Endodermal cell (in vitro differentiated cells): ENCODE measurements around the gene MDFIC. TPM values are rescaled to one million over a fixed set of nuclear protein-coding genes. Genes with fewer than 3 reads are reported as not detected.

Experiments used
- DNase-seq: peaks from one replicate; pipeline ENCODE4 v3.0.0-alpha.2; 2017
- H3K27ac ChIP-seq: 2 replicates; pipeline ENCODE4 v1.5.1; 2013; ENCODE audit warnings: mild to moderate bottlenecking, low read depth, low read length, moderate library complexity
- H3K27me3 ChIP-seq: 2 replicates; pipeline ENCODE4 v1.6.1; 2013; ENCODE audit warnings: mild to moderate bottlenecking, low read length, moderate library complexity; ENCODE audit not compliant: insufficient read depth, control insufficient read depth, poor library complexity, severe bottlenecking
- H3K36me3 ChIP-seq: 2 replicates; pipeline ENCODE4 v1.7.0; 2013; ENCODE audit warnings: mild to moderate bottlenecking, low read length, moderate library complexity; ENCODE audit not compliant: control insufficient read depth, insufficient read depth
- H3K4me1 ChIP-seq: one replicate; pipeline ENCODE4 v1.7.0; 2013; ENCODE audit warnings: low read length; ENCODE audit not compliant: control insufficient read depth, insufficient read depth
- H3K4me3 ChIP-seq: 2 replicates; pipeline ENCODE4 v1.5.1; 2013; ENCODE audit warnings: mild to moderate bottlenecking, low read length, moderate library complexity
- H3K9ac ChIP-seq: 2 replicates; pipeline ENCODE4 v1.6.1; 2013; ENCODE audit warnings: mild to moderate bottlenecking, low read length, moderate library complexity; ENCODE audit not compliant: poor library complexity, severe bottlenecking; ENCODE audit errors: extremely low read depth
- H3K9me3 ChIP-seq: 2 replicates; pipeline ENCODE4 v1.6.1; 2013; ENCODE audit warnings: mild to moderate bottlenecking, low read length, moderate library complexity; ENCODE audit not compliant: control insufficient read depth
- H3K27ac Mint-ChIP-seq: 2 replicates; pipeline ENCODE4 v1.8.0; 2020; ENCODE audit warnings: mixed read lengths
- H3K27me3 Mint-ChIP-seq: 2 replicates; pipeline ENCODE4 v1.8.0; 2021; ENCODE audit warnings: mild to moderate bottlenecking, mixed read lengths; ENCODE audit not compliant: insufficient read depth
- H3K36me3 Mint-ChIP-seq: 2 replicates; pipeline ENCODE4 v1.8.0; 2020; ENCODE audit warnings: low read depth, mixed read lengths
- H3K4me1 Mint-ChIP-seq: 2 replicates; pipeline ENCODE4 v1.8.0; 2020; ENCODE audit warnings: mixed read lengths
- H3K4me3 Mint-ChIP-seq: 2 replicates; pipeline ENCODE4 v1.8.0; 2020; ENCODE audit warnings: mild to moderate bottlenecking, moderate library complexity, mixed read lengths
- H3K9me3 Mint-ChIP-seq: 2 replicates; pipeline ENCODE4 v1.8.0; 2020; ENCODE audit warnings: mild to moderate bottlenecking, mixed read lengths
- WGBS, 2 experiments: methylation state at CpG; one replicate each; pipeline versions ENCODE4 v1.1.5 to v1.1.7; 2013; ENCODE audit warnings: missing lambda C conversion rate in 2 of 2, mixed read lengths in 1 of 2; ENCODE audit not compliant: insufficient coverage in 1 of 2, insufficient read length in 1 of 2; 5-methylcytosine and 5-hydroxymethylcytosine counted together
- total RNA-seq, 2 donors: library from RNA; stranded (reverse); fragmentation: NEBNext Ultra II Directional in 1 of 2; extraction: Animal tissue kit (Norgen Biotek cat#: 25700) in 1 of 2; gene quantifications; 2 replicates in 1 of 2; 3 replicates in 1 of 2; pipeline ENCODE4 v1.2.1, GENCODE V29; 2021
- TF ChIP-seq, protein P1 (sequence below): fragments of 200-600 bp; sonication (generic); conservative IDR thresholded peaks from 2 replicates; pipeline ENCODE4 v1.5.0; 2021; ENCODE audit warnings: antibody characterized with exemption, mild to moderate bottlenecking

MDFIC gene
- total RNA-seq, 2 donors from 2014 or later: 7.4 to 15.1 TPM

DNA sequence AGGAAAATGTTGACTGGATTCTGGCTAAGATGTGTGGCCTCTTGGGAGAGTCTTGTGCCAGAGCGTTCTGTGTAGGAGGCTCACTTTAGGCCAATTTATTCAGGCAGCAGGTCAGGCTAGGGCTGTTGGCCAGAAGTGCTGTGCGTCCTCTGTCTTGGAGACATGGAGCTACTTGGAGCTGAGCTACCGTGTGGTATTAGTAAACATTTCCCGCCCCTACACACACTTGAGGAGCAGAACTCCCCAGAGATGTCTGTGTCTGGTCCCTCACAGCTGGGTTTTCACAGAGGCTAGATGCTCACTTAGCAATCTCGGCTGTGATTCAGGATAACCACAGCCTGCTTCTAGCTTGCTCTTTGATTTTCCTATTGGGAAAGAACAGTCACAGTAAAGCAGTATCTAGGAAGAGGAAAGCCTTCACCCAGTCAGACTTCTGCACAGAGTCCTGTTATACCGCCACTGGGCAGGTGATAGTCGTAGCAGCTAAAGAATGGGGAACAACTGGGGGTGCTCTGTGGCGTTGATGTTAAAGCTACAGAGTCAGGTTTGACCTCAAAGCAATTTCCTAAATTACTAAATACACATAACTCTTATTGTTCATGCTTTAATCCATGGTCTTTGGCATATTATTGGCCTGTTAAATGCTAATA, 86.7 kb downstream of the MDFIC start:
- TF ChIP-seq, protein P1, sequence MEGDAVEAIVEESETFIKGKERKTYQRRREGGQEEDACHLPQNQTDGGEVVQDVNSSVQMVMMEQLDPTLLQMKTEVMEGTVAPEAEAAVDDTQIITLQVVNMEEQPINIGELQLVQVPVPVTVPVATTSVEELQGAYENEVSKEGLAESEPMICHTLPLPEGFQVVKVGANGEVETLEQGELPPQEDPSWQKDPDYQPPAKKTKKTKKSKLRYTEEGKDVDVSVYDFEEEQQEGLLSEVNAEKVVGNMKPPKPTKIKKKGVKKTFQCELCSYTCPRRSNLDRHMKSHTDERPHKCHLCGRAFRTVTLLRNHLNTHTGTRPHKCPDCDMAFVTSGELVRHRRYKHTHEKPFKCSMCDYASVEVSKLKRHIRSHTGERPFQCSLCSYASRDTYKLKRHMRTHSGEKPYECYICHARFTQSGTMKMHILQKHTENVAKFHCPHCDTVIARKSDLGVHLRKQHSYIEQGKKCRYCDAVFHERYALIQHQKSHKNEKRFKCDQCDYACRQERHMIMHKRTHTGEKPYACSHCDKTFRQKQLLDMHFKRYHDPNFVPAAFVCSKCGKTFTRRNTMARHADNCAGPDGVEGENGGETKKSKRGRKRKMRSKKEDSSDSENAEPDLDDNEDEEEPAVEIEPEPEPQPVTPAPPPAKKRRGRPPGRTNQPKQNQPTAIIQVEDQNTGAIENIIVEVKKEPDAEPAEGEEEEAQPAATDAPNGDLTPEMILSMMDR: no peak
- no peaks in the 10 kb centered on the region for H3K36me3 Mint-ChIP-seq
- WGBS, 2 experiments: 93 to 94% methylated on average over 8 of the region's 8 CpGs
- Histone ChIP-seq H3K27ac (no peak overlapping the region), H3K36me3 (no peaks in the 10 kb centered on the region), H3K4me1 (peaks cover 17% of the 10 kb centered on the region), H3K9ac (no peak overlapping the region), H3K27me3 (no peaks in the 10 kb centered on the region), H3K9me3 (no peaks in the 10 kb centered on the region), H3K4me3 (no peak overlapping the region)
- H3K27me3 Mint-ChIP-seq: no peaks in the 10 kb centered on the region
- H3K4me1 Mint-ChIP-seq: peaks cover 31% of the 10 kb centered on the region
- H3K4me3 Mint-ChIP-seq: no peak overlapping the region
- no peak for DNase-seq
- H3K27ac Mint-ChIP-seq: no peak overlapping the region
- H3K9me3 Mint-ChIP-seq: no peaks in the 10 kb centered on the region

DNA sequence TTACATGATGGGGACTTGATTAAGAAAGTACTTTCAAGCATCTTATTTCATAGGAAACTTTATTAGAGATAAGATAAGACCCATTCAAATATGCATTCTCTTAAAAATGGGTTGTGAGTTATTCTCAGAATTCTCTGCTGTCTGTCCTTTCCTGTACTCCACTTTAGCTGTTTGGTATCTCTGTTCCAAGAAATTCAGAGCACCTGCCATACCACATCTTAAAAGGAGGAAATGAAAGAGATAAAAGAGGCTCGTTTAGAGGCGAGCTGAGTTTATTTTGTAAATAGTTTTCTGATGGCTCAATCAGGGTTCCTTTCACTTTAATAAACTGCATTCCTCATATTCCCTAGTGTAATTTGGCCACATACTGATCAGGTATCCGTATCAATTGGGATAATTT, 87.2 kb downstream of the MDFIC start:
- H3K36me3 ChIP-seq: no peaks in the 10 kb centered on the region
- Mint-ChIP-seq H3K9me3 (no peaks in the 10 kb centered on the region), H3K27me3 (no peaks in the 10 kb centered on the region), H3K36me3 (no peaks in the 10 kb centered on the region), H3K4me1 (peaks cover 30% of the 10 kb centered on the region), H3K4me3 (no peak overlapping the region), H3K27ac (no peak overlapping the region)
- H3K27ac ChIP-seq: no peak overlapping the region
- no peak overlapping the region for H3K4me3 ChIP-seq
- H3K9me3 ChIP-seq: no peaks in the 10 kb centered on the region
- no peak overlapping the region for H3K9ac ChIP-seq
- TF ChIP-seq, protein P1: no peak
- peaks cover 16% of the 10 kb centered on the region for H3K4me1 ChIP-seq
- WGBS, 2 experiments: 65 to 88% methylated on average over 1 to 3 of the region's 3 CpGs
- no peak for DNase-seq
- no peaks in the 10 kb centered on the region for H3K27me3 ChIP-seq

DNA sequence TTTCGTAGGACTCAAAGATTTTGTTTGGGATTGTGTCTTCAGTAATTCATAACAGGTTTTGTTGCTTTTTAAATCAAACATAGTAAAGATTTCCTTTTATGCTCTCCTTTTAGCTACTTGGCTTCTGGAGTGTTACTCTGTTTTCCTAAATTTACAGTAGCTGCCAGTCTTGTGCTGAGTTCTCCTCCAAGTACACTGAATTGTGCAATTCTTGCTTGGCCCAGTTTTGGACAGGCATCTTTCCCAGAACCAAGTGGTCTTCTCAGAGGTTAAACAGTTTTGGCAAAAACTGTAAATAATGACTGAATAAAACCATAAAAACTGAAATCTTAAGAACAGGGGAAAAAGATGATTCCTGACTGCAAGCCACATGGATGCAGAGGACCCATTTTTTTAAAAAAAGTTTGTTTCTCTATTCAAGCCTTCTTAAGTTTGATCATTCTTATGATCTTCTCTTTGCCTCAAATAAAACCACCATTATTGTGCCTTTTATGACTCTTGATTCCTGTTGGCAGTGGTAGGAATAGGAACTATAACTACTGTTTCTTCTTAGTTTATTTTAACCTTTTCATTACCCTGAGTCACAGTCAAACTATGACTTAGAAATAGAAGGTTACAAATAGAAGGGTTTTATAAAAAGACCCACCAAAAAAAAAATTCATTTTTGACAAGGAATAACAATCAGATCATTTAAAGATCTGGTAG, 88.0 kb downstream of the MDFIC start:
- H3K27ac ChIP-seq: no peak overlapping the region
- no peaks in the 10 kb centered on the region for H3K27me3 ChIP-seq
- Mint-ChIP-seq H3K9me3 (no peaks in the 10 kb centered on the region), H3K4me1 (peaks cover 30% of the 10 kb centered on the region), H3K36me3 (no peaks in the 10 kb centered on the region), H3K27me3 (no peaks in the 10 kb centered on the region), H3K27ac (no peak overlapping the region), H3K4me3 (no peak overlapping the region)
- H3K9ac ChIP-seq: no peak overlapping the region
- H3K4me3 ChIP-seq: no peak overlapping the region
- 80 to 94% methylated on average over 1 of the region's 1 CpG for WGBS, 2 experiments
- DNase-seq: no peak
- H3K9me3 ChIP-seq: no peaks in the 10 kb centered on the region
- no peaks in the 10 kb centered on the region for H3K36me3 ChIP-seq
- peaks cover 16% of the 10 kb centered on the region for H3K4me1 ChIP-seq
- TF ChIP-seq, protein P1: no peak
